GM13977 (cell line): ENCODE results near the gene TPMT.
"Not testable (repeated sequence)": the region's sequence is repeated elsewhere in the genome, so short reads cannot be mapped to it uniquely, and the experiment has no call there.

ENCODE experiments used
- DNase-seq: peaks from one replicate; pipeline ENCODE4 v3.0.0; 2012; ENCODE audit warnings: low spot score
- CTCF ChIP-seq: IDR thresholded peaks from 2 replicates; pipeline ENCODE4 v1.5.1; 2012; ENCODE audit warnings: mild to moderate bottlenecking, control low read depth; ENCODE audit not compliant: insufficient read depth; ENCODE audit errors: extremely low read depth, missing control alignments
- in situ Hi-C: fragments of 300-500 bp; cut with MboI; formaldehyde crosslinking; loops from one replicate; pipeline ENCODE4 v1.12.0; 2022; ENCODE audit warnings: low sequenced_read_pairs, low pct_unique_long_range_greater_than_20kb, mixed read lengths, inconsistent platforms; ENCODE audit not compliant: unreplicated experiment

Gene TPMT

DNA sequence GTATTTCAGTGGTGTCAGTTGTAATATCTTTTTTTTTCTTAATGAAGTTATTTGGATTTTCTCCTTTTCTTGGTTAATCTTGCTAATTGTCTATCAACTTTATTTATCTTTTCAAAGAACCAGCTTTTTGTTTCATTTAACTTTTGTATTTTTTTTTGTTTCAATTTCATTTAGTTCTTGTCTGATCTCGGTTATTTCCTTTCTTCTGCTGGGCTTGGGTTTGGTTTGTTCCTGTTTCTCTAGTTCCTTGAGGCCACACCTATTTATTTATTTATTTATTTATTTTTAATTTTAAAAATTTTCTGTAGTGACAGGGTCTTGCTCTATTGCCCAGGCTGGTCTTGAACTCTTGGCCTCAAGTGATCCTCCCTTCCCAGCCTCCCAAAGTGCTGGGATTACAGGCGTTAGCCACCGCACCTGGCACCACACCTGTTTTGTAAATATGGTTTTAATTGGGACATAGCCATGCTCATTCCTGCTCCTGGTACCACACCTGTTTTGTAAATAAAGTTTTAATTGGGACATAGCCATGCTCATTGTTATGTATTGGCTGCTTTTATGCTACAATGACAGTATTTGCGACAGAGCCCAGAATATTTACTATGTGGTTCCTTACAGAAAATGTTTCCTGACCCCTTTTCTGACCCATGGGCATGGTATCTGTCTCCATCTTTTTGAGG lies 22.5 kb upstream of the TPMT start:
- in situ Hi-C loops = no loop called here
- no peak for TF ChIP-seq CTCF
- DNase-seq = no peak

- DNase-seq, in situ Hi-C loops: not testable (repeated sequence)
These were observed 21.3 kb upstream of the TPMT start for GRCh38 chr6:18176198-18176597.

GRCh38 chr6:18171871-18172270 lies 17.0 kb upstream of the TPMT start:
- DNase-seq = no peak
- in situ Hi-C loops = no loop called here
- no peak for TF ChIP-seq CTCF

- no peak for DNase-seq
- no peak for TF ChIP-seq CTCF
- in situ Hi-C loops = no loop called here
These were observed 13.4 kb upstream of the TPMT start for GRCh38 chr6:18168264-18168663.

DNA sequence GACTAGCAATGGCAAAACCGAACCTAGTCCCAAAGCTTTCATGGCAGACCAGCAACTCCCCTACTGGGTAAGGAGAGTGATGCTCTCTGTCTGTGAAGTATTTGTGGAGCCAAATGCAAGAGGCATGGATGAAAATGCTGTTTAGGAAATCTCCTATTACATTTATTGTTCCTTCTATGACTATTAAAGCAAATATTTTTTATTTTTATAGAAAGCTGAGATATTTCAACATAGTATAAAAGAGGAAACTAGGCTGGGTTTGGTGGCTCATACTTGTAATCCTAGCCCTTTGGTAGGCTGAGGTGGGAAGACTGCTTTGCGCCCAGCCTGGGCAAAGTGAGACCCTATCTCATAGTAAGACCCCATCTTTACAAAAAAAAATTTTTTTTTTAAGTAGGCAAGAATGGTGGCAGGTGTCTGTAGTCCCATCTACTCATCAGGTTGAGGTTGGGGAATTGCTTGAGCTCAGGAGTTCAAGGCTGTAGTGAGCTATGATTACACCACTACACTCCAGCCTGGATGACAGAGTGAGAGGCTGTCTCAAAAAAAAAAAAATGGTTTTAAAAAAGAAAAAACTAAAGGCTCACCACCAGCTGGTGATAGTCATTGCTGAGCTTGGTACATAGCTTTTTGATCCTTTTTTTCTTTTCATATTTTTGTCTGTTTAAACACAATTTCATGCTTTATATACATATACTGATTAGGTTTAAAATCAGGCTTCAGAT lies 11.6 kb upstream of the TPMT start:
- in situ Hi-C loops = no loop called here
- TF ChIP-seq CTCF = no peak
- no peak for DNase-seq

DNA sequence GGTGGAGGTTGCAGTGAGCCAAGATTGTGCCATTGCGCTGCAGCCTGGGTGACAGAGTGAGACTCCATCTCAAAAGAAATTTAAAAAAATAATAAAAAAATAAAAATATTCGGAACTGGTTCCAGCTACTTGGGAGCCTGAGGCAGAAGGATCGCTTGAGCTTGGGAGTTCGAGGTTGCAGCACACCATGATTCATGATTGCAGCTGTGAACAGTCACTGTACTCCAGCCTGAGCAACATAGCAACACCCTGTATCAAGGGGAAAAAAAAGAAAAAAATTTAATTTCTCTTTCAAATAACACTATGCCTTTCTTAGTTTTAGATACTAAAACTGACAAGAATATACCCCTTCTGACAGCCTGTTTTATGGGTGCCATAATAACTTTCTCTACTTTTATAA lies 10.9 kb upstream of the TPMT start:
- in situ Hi-C loops = no loop called here
- DNase-seq = no peak
- TF ChIP-seq CTCF = no peak

DNA sequence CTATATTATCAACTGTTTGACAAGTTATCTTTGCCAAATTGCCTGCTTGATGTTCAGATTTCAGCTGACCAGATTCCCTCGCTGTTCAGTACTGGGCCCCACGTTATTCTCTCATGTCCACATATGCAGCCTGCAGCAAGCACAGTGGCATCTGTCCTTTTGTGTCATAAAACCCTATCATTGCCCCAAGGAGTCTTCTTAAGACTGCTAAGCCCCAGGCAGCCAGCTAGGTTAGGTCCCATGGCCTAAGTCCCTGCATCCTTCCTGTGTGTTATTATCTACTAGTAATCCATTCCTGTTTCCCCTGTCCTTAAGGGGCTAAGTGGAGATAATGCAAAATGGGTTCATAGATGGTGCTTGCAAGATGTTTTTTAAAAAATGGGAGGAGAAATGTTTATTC lies 7.5 kb upstream of the TPMT start:
- TF ChIP-seq CTCF = no peak
- DNase-seq = no peak
- in situ Hi-C loops = no loop called here
